ENCODE results near the gene RRAD.
"Not testable (repeated sequence)": the region's sequence is repeated elsewhere in the genome, so short reads cannot be mapped to it uniquely, and the experiment has no call there.

RRAD gene

GRCh38 chr16:66948134-66948836 is 22.9 kb upstream of the RRAD start:
- H3K27ac ChIP-seq = no peak overlapping the region
- no peaks in the 10 kb centered on the region for H3K9me3 ChIP-seq
- H3K4me3 ChIP-seq (ENCODE audit: low read depth in 1 of 2, low read length in 1 of 2) = peak overlapping the region; percentile 42 to 61
- TF ChIP-seq, protein P1, sequence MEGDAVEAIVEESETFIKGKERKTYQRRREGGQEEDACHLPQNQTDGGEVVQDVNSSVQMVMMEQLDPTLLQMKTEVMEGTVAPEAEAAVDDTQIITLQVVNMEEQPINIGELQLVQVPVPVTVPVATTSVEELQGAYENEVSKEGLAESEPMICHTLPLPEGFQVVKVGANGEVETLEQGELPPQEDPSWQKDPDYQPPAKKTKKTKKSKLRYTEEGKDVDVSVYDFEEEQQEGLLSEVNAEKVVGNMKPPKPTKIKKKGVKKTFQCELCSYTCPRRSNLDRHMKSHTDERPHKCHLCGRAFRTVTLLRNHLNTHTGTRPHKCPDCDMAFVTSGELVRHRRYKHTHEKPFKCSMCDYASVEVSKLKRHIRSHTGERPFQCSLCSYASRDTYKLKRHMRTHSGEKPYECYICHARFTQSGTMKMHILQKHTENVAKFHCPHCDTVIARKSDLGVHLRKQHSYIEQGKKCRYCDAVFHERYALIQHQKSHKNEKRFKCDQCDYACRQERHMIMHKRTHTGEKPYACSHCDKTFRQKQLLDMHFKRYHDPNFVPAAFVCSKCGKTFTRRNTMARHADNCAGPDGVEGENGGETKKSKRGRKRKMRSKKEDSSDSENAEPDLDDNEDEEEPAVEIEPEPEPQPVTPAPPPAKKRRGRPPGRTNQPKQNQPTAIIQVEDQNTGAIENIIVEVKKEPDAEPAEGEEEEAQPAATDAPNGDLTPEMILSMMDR (IDR thresholded peaks at IDR 0.05) = no peak
- peaks cover 69% of the 10 kb centered on the region for H3K27me3 ChIP-seq
- H3K36me3 ChIP-seq = peaks cover 8% of the 10 kb centered on the region
- peaks cover 18 to 21% of the 10 kb centered on the region in 2 experiments for H3K4me1 ChIP-seq (ENCODE audit: control insufficient read depth in 1 of 2, insufficient read depth in 1 of 2, low read depth in 1 of 2, low read length in 1 of 2)

DNA sequence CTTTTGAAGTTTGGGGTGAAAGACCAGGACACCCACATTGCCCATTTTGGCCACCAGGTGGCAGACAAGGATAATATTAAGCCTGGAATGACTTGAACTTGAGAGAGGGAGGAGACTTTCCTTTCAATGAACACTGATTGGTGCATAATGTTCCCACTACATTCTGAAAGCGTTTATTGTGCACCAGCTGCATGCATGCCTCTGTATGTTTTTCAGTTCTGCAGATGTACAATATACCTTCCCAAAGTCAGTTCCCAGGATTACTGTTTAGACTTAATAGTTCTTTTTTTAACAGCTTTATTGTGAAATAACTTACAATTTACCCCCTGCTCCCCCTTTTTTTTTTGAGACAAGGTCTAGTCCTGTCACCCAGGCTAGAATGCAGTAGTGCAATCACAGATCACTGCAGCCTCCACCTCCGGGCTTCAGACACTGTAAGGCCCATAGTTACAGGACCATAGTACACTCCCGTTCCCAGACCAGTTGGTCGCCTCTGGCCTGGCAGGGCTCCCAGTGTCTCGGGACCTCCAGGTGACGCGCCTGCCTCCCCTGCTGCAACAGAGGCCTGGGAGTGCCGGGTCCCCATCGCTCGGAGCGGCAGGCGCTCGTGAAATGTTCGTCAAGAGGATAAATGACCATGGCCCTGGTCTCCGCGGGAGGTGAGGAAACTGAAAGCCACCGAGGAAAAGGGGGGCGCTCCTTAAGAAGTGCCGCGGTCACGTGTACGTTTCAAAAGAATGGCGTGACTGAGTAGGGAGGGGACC is 22.1 kb upstream of the RRAD start:
- Histone ChIP-seq H3K36me3 (peaks cover 16% of the 10 kb centered on the region), H3K4me3 (ENCODE audit: low read depth in 1 of 2, low read length in 1 of 2) (peak overlapping the region; percentile 42 to 61), H3K27ac (peak overlapping the region; percentile 6), H3K4me1 (ENCODE audit: control insufficient read depth in 1 of 2, insufficient read depth in 1 of 2, low read depth in 1 of 2, low read length in 1 of 2) (peaks cover 18 to 21% of the 10 kb centered on the region in 2 experiments), H3K9me3 (no peaks in the 10 kb centered on the region), H3K27me3 (peaks cover 61% of the 10 kb centered on the region)
- TF ChIP-seq, protein P1 (IDR thresholded peaks at IDR 0.05) = peak; percentile 89

- TF ChIP-seq, protein P1 (IDR thresholded peaks at IDR 0.05) = no peak
- H3K27ac ChIP-seq = peak overlapping the region; percentile 6
- no peaks in the 10 kb centered on the region for H3K9me3 ChIP-seq
- H3K4me1 ChIP-seq (ENCODE audit: control insufficient read depth in 1 of 2, insufficient read depth in 1 of 2, low read depth in 1 of 2, low read length in 1 of 2) = peaks cover 18 to 21% of the 10 kb centered on the region in 2 experiments
- H3K27me3 ChIP-seq = peaks cover 56% of the 10 kb centered on the region
- peaks cover 21% of the 10 kb centered on the region for H3K36me3 ChIP-seq
- H3K4me3 ChIP-seq (ENCODE audit: low read depth in 1 of 2, low read length in 1 of 2) = no peak overlapping the region
Observed at GRCh38 chr16:66946974-66947301, 21.6 kb upstream of the RRAD start.

DNA sequence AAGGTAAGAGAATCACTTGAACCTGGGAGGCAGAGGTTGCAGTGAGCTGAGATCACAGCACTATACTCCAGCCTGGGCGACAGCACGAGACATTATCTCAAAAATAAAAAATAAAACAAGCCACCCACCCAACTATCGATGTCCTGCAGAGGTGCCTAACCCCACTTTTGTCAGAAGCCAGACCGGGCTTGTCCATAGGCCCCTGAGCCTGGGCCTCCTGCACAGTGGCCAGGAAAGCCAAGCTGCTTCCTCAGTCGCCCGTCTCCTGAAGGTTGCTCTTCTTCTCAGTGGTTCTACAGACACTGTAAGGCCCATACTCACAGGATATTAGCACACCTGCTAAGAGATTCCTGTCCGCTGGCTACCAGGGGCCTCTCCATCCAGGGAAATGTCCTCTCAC is 21.2 kb upstream of the RRAD start:
- Histone ChIP-seq H3K9me3 (no peaks in the 10 kb centered on the region), H3K27me3 (peaks cover 52% of the 10 kb centered on the region), H3K27ac (no peak overlapping the region), H3K4me1 (ENCODE audit: control insufficient read depth in 1 of 2, insufficient read depth in 1 of 2, low read depth in 1 of 2, low read length in 1 of 2) (peaks cover 18 to 21% of the 10 kb centered on the region in 2 experiments), H3K36me3 (peaks cover 25% of the 10 kb centered on the region), H3K4me3 (ENCODE audit: low read depth in 1 of 2, low read length in 1 of 2) (no peak overlapping the region)
- TF ChIP-seq, protein P1 (IDR thresholded peaks at IDR 0.05) = no peak

DNA sequence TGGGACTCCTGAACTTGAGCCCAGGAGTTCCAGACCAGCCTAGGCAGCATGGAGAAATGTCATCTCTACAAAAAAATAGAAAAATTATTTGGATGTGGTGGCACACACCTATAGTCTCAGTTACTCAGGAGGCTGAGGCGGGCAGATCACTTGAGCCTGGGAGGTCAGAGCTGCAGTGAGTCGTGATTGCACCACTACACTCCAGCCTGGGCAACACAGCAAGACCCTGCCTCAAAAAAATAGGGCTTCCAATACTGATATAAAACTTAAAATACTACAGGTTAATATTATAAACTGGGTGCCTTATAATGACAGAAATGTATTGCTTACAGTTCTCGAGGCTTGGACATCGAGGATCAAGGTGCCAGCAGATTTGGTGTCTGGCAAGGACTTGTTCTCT is 20.6 kb upstream of the RRAD start:
- H3K4me1 ChIP-seq (ENCODE audit: control insufficient read depth in 1 of 2, insufficient read depth in 1 of 2, low read depth in 1 of 2, low read length in 1 of 2) = peaks cover 18 to 21% of the 10 kb centered on the region in 2 experiments
- TF ChIP-seq, protein P1 (IDR thresholded peaks at IDR 0.05) = no peak
- peaks cover 31% of the 10 kb centered on the region for H3K36me3 ChIP-seq
- H3K27ac ChIP-seq = no peak overlapping the region
- no peaks in the 10 kb centered on the region for H3K9me3 ChIP-seq
- peaks cover 46% of the 10 kb centered on the region for H3K27me3 ChIP-seq
- no peak overlapping the region for H3K4me3 ChIP-seq (ENCODE audit: low read depth in 1 of 2, low read length in 1 of 2)

GRCh38 chr16:66944971-66945370 is 19.6 kb upstream of the RRAD start:
- Histone ChIP-seq H3K4me1 (ENCODE audit: control insufficient read depth in 1 of 2, insufficient read depth in 1 of 2, low read depth in 1 of 2, low read length in 1 of 2) (peaks cover 18 to 21% of the 10 kb centered on the region in 2 experiments), H3K36me3 (peaks cover 41% of the 10 kb centered on the region), H3K27me3 (peaks cover 36% of the 10 kb centered on the region)
- H3K4me3 ChIP-seq (ENCODE audit: low read depth in 1 of 2, low read length in 1 of 2); H3K27ac ChIP-seq; H3K9me3 ChIP-seq: not testable (repeated sequence)
